ENCODE data around the gene TNFAIP8L2. TPM values are rescaled to one million over a fixed set of nuclear protein-coding genes. Genes with fewer than 3 reads are reported as not detected.

The TNFAIP8L2 gene
- total RNA-seq, 1 experiment from 2014 or later: not detected

GRCh38 chr1:151171190-151171589 is 14.7 kb downstream of the TNFAIP8L2 start (continued):
- TF ChIP-seq, protein P1, sequence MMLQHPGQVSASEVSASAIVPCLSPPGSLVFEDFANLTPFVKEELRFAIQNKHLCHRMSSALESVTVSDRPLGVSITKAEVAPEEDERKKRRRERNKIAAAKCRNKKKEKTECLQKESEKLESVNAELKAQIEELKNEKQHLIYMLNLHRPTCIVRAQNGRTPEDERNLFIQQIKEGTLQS (IDR thresholded peaks at IDR 0.05): no peak
- no peak for TF ChIP-seq EGR1 (IDR thresholded peaks at IDR 0.05; ENCODE audit: low read depth)
- TF ChIP-seq EZH2 (IDR thresholded peaks at IDR 0.05): no peak
- no peak for TF ChIP-seq ZNF274 (IDR thresholded peaks at IDR 0.05; ENCODE audit: low read depth, low read length)

- RAD21 ChIA-PET (ENCODE audit: low non-redundant PET in 1 of 2, low total read pairs in 2 of 2, uncharacterized antibody in 2 of 2, unreplicated experiment in 2 of 2): no interaction called here
- Histone ChIP-seq H3K27me3 (ENCODE audit: insufficient read depth, low read length) (no peaks in the 10 kb centered on the region), H3K79me2 (ENCODE audit: insufficient read depth, low read length) (no peaks in the 10 kb centered on the region), H3K27ac (ENCODE audit: low read depth, low read length) (no peak overlapping the region), H3K4me2 (ENCODE audit: low read length) (no peak overlapping the region), H4K20me1 (ENCODE audit: insufficient read depth) (no peaks in the 10 kb centered on the region), H3K4me3 (replicated peaks in 1 of 2; ENCODE audit: low read depth in 1 of 2, low read length in 2 of 2) (no peak overlapping the region), H3K9ac (ENCODE audit: low read length) (no peak overlapping the region), H3K9me3 (ENCODE audit: control insufficient read depth in 1 of 2, insufficient read depth in 1 of 2, low read depth in 1 of 2, low read length in 2 of 2) (no peaks in the 10 kb centered on the region), H3K9me2 (ENCODE audit: insufficient read depth) (no peaks in the 10 kb centered on the region), H2AFZ (ENCODE audit: low read depth, low read length, poor library complexity, severe bottlenecking) (no peak overlapping the region), H3K4me1 (ENCODE audit: control insufficient read depth in 1 of 2, insufficient read depth in 2 of 2, low read length in 2 of 2) (no peaks in the 10 kb centered on the region), H3K36me3 (ENCODE audit: control insufficient read depth in 1 of 2, insufficient read depth in 2 of 2, low read length in 2 of 2) (peaks cover 17 to 28% of the 10 kb centered on the region in 2 experiments; a peak in 3 of 4 replicates)
- POLR2A ChIA-PET: no interaction called here
- no TSS peak for BruUV-seq (replicated peaks)
- CTCF ChIA-PET: interaction anchor here (0.6 to 1.2 kb wide), 2 partner anchors 76 to 126 kb away, joined by 3 read pairs; no protein-coding TSS in a partner anchor
- no peak for DNase-seq (ENCODE audit: low read depth, low spot score)
- TF ChIP-seq SIN3A (IDR thresholded peaks at IDR 0.05; ENCODE audit: low read depth) (no peak), ZBTB33 (IDR thresholded peaks at IDR 0.05; ENCODE audit: extremely low read depth, insufficient replicate concordance, low read length) (no peak), EGR1 (IDR thresholded peaks at IDR 0.05; ENCODE audit: low read depth) (no peak)
- no peak for ATAC-seq
- intact Hi-C loops (cut with micrococcal nuclease): no loop called here
Measured at GRCh38 chr1:151175041-151175741, 18.7 kb downstream of the TNFAIP8L2 start.
